Measurements from ENCODE around the gene MFN2. TPM values are rescaled to one million over a fixed set of nuclear protein-coding genes. Genes with fewer than 3 reads are reported as not detected.
A peak's percentile ranks its signal among the peaks of the same experiment; 100 is the strongest.

MFN2 gene
- total RNA-seq, 1 experiment from 2014 or later, result 56.8 TPM

DNA sequence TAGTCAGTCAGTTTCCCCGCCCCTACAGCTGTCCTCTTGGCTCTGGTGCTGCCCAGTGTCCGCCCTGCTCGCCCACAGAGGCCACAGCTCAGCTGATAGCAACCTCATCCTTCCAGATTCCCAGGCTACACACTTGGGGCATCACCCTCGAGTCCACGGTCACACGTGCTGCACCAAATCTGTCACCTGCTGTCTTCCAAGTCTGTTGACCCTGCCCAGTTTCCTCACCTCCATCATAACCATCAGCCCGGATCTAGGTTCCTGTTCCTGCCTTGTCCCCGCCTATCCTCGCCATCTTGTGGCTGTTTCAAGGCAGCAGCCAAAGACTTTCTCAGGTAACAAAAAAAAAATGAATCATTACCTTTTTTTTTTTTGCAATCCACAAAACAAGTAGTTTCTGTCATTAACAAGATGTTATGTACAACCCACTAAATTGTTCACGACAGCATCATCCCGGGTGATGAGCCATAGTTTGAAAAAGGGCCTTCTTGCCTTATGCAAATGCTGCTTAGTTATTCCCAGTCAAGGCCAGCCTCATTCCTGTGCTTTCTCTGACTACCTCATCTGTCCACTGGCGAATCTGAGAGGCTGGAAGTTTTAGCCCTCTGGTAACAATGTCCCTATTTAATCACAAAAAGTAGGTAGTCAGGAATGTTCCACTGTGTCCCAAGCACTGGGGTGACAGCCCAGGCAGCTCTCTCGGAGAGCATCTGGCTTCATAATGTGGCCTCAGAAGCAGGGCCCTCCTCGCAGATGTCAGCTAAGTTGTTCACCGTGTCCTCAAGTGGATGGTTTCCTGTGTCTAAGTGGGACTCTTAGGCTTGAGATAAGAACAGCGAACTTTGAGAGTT, 34.1 kb downstream of the MFN2 start (continued):
- no peak for TF ChIP-seq PREB (CRISPR knock-in tag; IDR thresholded peaks at IDR 0.05; ENCODE audit: borderline replicate concordance)
- no peak for TF ChIP-seq TEAD1 (CRISPR knock-in tag; IDR thresholded peaks at IDR 0.05)
- TF ChIP-seq CREM (CRISPR knock-in tag; IDR thresholded peaks at IDR 0.05), result no peak
- TF ChIP-seq GRHL2 (CRISPR knock-in tag; IDR thresholded peaks at IDR 0.05; ENCODE audit: insufficient replicate concordance, severe bottlenecking), result no peak
- no peak for TF ChIP-seq SP1 (CRISPR knock-in tag; conservative IDR thresholded peaks at IDR 0.05)
- TF ChIP-seq ATF2 (CRISPR knock-in tag; IDR thresholded peaks at IDR 0.05; ENCODE audit: borderline replicate concordance, low read depth), result no peak
- no peak for TF ChIP-seq JAZF1 (CRISPR knock-in tag; IDR thresholded peaks at IDR 0.05)
- no peak for TF ChIP-seq NR1H2 (CRISPR knock-in tag; IDR thresholded peaks at IDR 0.05)

DNA sequence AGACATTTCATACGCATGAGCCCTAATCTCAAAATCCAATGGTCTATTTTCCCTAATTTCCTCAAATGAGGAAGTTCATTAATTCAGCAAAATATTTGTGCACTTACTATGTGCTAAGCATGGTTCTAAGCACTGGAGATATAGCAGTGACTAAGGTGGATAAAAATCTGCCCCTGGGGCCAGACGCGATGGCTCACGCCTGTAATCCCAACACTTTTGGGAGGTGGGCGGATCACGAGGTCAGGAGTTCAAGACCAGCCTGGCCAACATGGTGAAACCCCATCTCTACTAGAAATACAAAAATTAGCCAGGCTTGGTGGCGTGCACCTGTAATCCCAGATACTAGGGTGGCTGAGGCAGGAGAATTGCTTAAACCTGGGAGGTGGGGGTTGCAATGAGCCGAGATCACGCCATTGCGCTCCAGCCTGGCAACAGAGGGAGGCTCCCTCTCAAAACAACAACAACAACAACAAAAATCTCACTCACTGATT, 34.8 kb downstream of the MFN2 start:
- H3K27ac Mint-ChIP-seq, result peak overlapping the region; percentile 83
- TF ChIP-seq ZNF317 (CRISPR knock-in tag; IDR thresholded peaks at IDR 0.05; ENCODE audit: borderline replicate concordance, low read depth) (no peak), RELA (CRISPR knock-in tag; IDR thresholded peaks at IDR 0.05; ENCODE audit: borderline replicate concordance) (no peak), STAT6 (CRISPR knock-in tag; conservative IDR thresholded peaks at IDR 0.05; ENCODE audit: low read depth) (no peak), TCF7 (CRISPR knock-in tag; IDR thresholded peaks at IDR 0.05; ENCODE audit: low read depth) (no peak), ATF1 (CRISPR knock-in tag; IDR thresholded peaks at IDR 0.05) (no peak), PRRX2 (CRISPR knock-in tag; IDR thresholded peaks at IDR 0.05) (no peak), MYBL2 (CRISPR knock-in tag; IDR thresholded peaks at IDR 0.05) (no peak), GTF2I (CRISPR knock-in tag; conservative IDR thresholded peaks at IDR 0.05) (no peak), ELF4 (CRISPR knock-in tag; IDR thresholded peaks at IDR 0.05; ENCODE audit: low read depth) (no peak), ZNF219 (CRISPR knock-in tag; IDR thresholded peaks at IDR 0.05; ENCODE audit: borderline replicate concordance) (no peak), ZNF396 (CRISPR knock-in tag; IDR thresholded peaks at IDR 0.05; ENCODE audit: borderline replicate concordance) (no peak)
- TF ChIP-seq, protein P1, sequence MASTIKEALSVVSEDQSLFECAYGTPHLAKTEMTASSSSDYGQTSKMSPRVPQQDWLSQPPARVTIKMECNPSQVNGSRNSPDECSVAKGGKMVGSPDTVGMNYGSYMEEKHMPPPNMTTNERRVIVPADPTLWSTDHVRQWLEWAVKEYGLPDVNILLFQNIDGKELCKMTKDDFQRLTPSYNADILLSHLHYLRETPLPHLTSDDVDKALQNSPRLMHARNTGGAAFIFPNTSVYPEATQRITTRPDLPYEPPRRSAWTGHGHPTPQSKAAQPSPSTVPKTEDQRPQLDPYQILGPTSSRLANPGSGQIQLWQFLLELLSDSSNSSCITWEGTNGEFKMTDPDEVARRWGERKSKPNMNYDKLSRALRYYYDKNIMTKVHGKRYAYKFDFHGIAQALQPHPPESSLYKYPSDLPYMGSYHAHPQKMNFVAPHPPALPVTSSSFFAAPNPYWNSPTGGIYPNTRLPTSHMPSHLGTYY (CRISPR knock-in tag; IDR thresholded peaks at IDR 0.05), result no peak
- TF ChIP-seq, protein P2, sequence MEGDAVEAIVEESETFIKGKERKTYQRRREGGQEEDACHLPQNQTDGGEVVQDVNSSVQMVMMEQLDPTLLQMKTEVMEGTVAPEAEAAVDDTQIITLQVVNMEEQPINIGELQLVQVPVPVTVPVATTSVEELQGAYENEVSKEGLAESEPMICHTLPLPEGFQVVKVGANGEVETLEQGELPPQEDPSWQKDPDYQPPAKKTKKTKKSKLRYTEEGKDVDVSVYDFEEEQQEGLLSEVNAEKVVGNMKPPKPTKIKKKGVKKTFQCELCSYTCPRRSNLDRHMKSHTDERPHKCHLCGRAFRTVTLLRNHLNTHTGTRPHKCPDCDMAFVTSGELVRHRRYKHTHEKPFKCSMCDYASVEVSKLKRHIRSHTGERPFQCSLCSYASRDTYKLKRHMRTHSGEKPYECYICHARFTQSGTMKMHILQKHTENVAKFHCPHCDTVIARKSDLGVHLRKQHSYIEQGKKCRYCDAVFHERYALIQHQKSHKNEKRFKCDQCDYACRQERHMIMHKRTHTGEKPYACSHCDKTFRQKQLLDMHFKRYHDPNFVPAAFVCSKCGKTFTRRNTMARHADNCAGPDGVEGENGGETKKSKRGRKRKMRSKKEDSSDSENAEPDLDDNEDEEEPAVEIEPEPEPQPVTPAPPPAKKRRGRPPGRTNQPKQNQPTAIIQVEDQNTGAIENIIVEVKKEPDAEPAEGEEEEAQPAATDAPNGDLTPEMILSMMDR (IDR thresholded peaks at IDR 0.05), result no peak
- TF ChIP-seq, protein P3, sequence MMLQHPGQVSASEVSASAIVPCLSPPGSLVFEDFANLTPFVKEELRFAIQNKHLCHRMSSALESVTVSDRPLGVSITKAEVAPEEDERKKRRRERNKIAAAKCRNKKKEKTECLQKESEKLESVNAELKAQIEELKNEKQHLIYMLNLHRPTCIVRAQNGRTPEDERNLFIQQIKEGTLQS (CRISPR knock-in tag; conservative IDR thresholded peaks at IDR 0.05), result no peak
- TF ChIP-seq, protein P4, sequence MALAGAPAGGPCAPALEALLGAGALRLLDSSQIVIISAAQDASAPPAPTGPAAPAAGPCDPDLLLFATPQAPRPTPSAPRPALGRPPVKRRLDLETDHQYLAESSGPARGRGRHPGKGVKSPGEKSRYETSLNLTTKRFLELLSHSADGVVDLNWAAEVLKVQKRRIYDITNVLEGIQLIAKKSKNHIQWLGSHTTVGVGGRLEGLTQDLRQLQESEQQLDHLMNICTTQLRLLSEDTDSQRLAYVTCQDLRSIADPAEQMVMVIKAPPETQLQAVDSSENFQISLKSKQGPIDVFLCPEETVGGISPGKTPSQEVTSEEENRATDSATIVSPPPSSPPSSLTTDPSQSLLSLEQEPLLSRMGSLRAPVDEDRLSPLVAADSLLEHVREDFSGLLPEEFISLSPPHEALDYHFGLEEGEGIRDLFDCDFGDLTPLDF (CRISPR knock-in tag; IDR thresholded peaks at IDR 0.05), result no peak

More for the DNA sequence above, 34.8 kb downstream of the MFN2 start:
- Mint-ChIP-seq H3K4me3 (no peak overlapping the region), H3K9me3 (no peaks in the 10 kb centered on the region), H3K4me1 (peaks cover 9% of the 10 kb centered on the region), H3K27me3 (ENCODE audit: low read depth) (no peaks in the 10 kb centered on the region; the same call in 1 of the 2 replicates), H3K36me3 (peaks cover 17% of the 10 kb centered on the region)
- ChIA-PET POLR2A (no interaction called here), CTCF (interaction anchor here (2.2 kb wide), 1 partner anchor 16 kb away, joined by 7 read pairs; no protein-coding TSS in a partner anchor)
- no peak for DNase-seq (ENCODE audit: low spot score)
- ATAC-seq, result no peak
